Suppressor macrophage treated with lipopolysaccharide for 1 hour (primary cell): ENCODE data around the gene SCCPDH.
A peak's percentile ranks its signal among the peaks of the same experiment; 100 is the strongest.
"Not testable (repeated sequence)": the region's sequence is repeated elsewhere in the genome, so short reads cannot be mapped to it uniquely, and the experiment has no call there.

Source experiments
- DNase-seq, 3 donors: peaks; one replicate each; pipeline ENCODE4 v3.0.0-alpha.2; 2020 to 2022

SCCPDH gene

GRCh38 chr1:246724016-246724730 is at the start of gene SCCPDH:
TSS of gene SCCPDH (plus strand) at chr1:246724409. CDS start at chr1:246724423, 14 bp downstream.
- DNase-seq, result peak; percentile 79 to 94 (median 87)

GRCh38 chr1:246677842-246678241 is 46.4 kb upstream of the SCCPDH start:
- DNase-seq, result no peak

GRCh38 chr1:246678816-246679793 is 45.1 kb upstream of the SCCPDH start:
- DNase-seq, result no peak

GRCh38 chr1:246679794-246680177 is 44.4 kb upstream of the SCCPDH start:
- no peak for DNase-seq

GRCh38 chr1:246680190-246680589 is 44.0 kb upstream of the SCCPDH start:
- DNase-seq, result no peak

GRCh38 chr1:246680696-246681130 is 43.5 kb upstream of the SCCPDH start:
- no peak for DNase-seq

- no peak for DNase-seq
Observed at GRCh38 chr1:246681900-246682895, 42.0 kb upstream of the SCCPDH start.

GRCh38 chr1:246683521-246683920 is 40.7 kb upstream of the SCCPDH start:
- no peak for DNase-seq

GRCh38 chr1:246687002-246687401 is 37.2 kb upstream of the SCCPDH start:
- no peak for DNase-seq

GRCh38 chr1:246689409-246690008 is 34.7 kb upstream of the SCCPDH start:
- peak; percentile 93 to 95 (median 94) for DNase-seq

GRCh38 chr1:246690100-246690499 is 34.1 kb upstream of the SCCPDH start:
- no peak for DNase-seq

- DNase-seq, result no peak
Observed at GRCh38 chr1:246691622-246692495, 32.4 kb upstream of the SCCPDH start.

GRCh38 chr1:246694213-246694895 is 29.9 kb upstream of the SCCPDH start:
- DNase-seq, result not testable (repeated sequence)

- DNase-seq, result peak in 2 of 3 donors; percentile 27 to 29
Observed at GRCh38 chr1:246695136-246695535, 29.1 kb upstream of the SCCPDH start.

- DNase-seq, result no peak
Observed at GRCh38 chr1:246695666-246696065, 28.5 kb upstream of the SCCPDH start.

GRCh38 chr1:246698466-246699094 is 25.6 kb upstream of the SCCPDH start:
- no peak for DNase-seq

GRCh38 chr1:246699095-246699735 is 25.0 kb upstream of the SCCPDH start:
- DNase-seq, result peak; percentile 95

- peak in 2 of 3 donors; percentile 29 to 37 for DNase-seq
Observed at GRCh38 chr1:246703581-246703980, 20.6 kb upstream of the SCCPDH start.

- peak; percentile 43 to 87 (median 78) for DNase-seq
Observed at GRCh38 chr1:246705368-246705767, 18.8 kb upstream of the SCCPDH start.
